Smooth muscle cell (in vitro differentiated cells): ENCODE results near the gene XIRP2. TPM values are rescaled to one million over a fixed set of nuclear protein-coding genes. Genes with fewer than 3 reads are reported as not detected.

Source experiments
- DNase-seq: peaks from one replicate; lab custom pipeline; 2025; ENCODE audit not compliant: unreplicated experiment; lab: John Stamatoyannopoulos, UW
- H2AFZ ChIP-seq: fragments of 200-600 bp; sonication (generic); 2 replicates; pipeline ENCODE4 v1.6.0; 2016; ENCODE audit warnings: antibody characterized with exemption, low read depth, mild to moderate bottlenecking
- H3F3A ChIP-seq: fragments of 200-600 bp; sonication (generic); 2 replicates; pipeline ENCODE4 v1.6.0; 2017; ENCODE audit warnings: antibody characterized with exemption, low read depth
- H3K27ac ChIP-seq: fragments of 200-600 bp; sonication (generic); 2 replicates; pipeline ENCODE4 v1.5.1; 2016; ENCODE audit warnings: low read depth, mild to moderate bottlenecking
- H3K27me3 ChIP-seq: fragments of 200-600 bp; sonication (generic); 2 replicates; pipeline ENCODE4 v1.6.1; 2016; ENCODE audit warnings: low read depth, mild to moderate bottlenecking
- H3K36me3 ChIP-seq: fragments of 200-600 bp; sonication (generic); 2 replicates; pipeline ENCODE4 v1.5.1; 2016; ENCODE audit warnings: low read depth
- H3K4me1 ChIP-seq: fragments of 200-600 bp; sonication (generic); 2 replicates; pipeline ENCODE4 v1.5.1; 2016; ENCODE audit warnings: low read depth
- H3K4me2 ChIP-seq: fragments of 200-600 bp; sonication (generic); 2 replicates; pipeline ENCODE4 v1.6.0; 2016; ENCODE audit warnings: mild to moderate bottlenecking
- H3K4me3 ChIP-seq: fragments of 200-600 bp; sonication (generic); 2 replicates; pipeline ENCODE4 v1.5.1; 2016; ENCODE audit warnings: mild to moderate bottlenecking
- H3K79me2 ChIP-seq: fragments of 200-600 bp; sonication (generic); 2 replicates; pipeline ENCODE4 v1.6.0; 2016; ENCODE audit warnings: low read depth, mild to moderate bottlenecking
- H3K9ac ChIP-seq: fragments of 200-600 bp; sonication (generic); 2 replicates; pipeline ENCODE4 v1.6.0; 2016; ENCODE audit warnings: low read depth
- H3K9me3 ChIP-seq: fragments of 200-600 bp; sonication (generic); replicated peaks from 2 replicates; pipeline ENCODE4 v1.5.1; 2016; ENCODE audit warnings: low read depth
- H4K20me1 ChIP-seq: fragments of 200-600 bp; sonication (generic); 2 replicates; pipeline ENCODE4 v1.6.0; 2016; ENCODE audit warnings: low read depth
- CTCF ChIP-seq: fragments of 200-600 bp; sonication (generic); IDR thresholded peaks from 2 replicates; pipeline ENCODE4 v1.5.1; 2017; ENCODE audit warnings: borderline replicate concordance, mild to moderate bottlenecking, antibody characterized with exemption; ENCODE audit not compliant: insufficient read depth, poor library complexity, severe bottlenecking
- WGBS: methylation state at CpG from one replicate; pipeline ENCODE4 v1.1.7; 2016; ENCODE audit warnings: low lambda C conversion rate; 5-methylcytosine and 5-hydroxymethylcytosine counted together
- polyA plus RNA-seq: library from polyadenylated mRNA; unstranded; fragments of >200 nt; fragmentation: Nextera tagmentation; extraction: Ambion mirVana; gene quantifications from 2 replicates; pipeline ENCODE4 v1.2.1, GENCODE V29; 2016
- total RNA-seq: library from RNA; depleted of rRNA; stranded (reverse); fragments of >200 nt; gene quantifications from 2 replicates; pipeline ENCODE4 v1.2.3, GENCODE V29; 2014

The XIRP2 gene
- total and polyA plus RNA-seq, 2 experiments from 2014 or later, result not detected

GRCh38 chr2:167183931-167184330 lies 295.7 kb downstream of the XIRP2 start:
- H3K79me2 ChIP-seq, result no peaks in the 10 kb centered on the region
- H3K36me3 ChIP-seq, result no peaks in the 10 kb centered on the region
- no peak overlapping the region for H3K27ac ChIP-seq
- no peak for TF ChIP-seq CTCF
- no peak overlapping the region for H3K4me3 ChIP-seq
- WGBS, result 88% methylated on average over 3 of the region's 3 CpGs
- no peaks in the 10 kb centered on the region for H4K20me1 ChIP-seq
- H3K27me3 ChIP-seq, result no peaks in the 10 kb centered on the region
- no peak overlapping the region for H3K4me2 ChIP-seq
- H3F3A ChIP-seq, result no peaks in the 10 kb centered on the region
- DNase-seq, result no peak
- H3K4me1 ChIP-seq, result no peaks in the 10 kb centered on the region
- no peaks in the 10 kb centered on the region for H3K9me3 ChIP-seq
- H3K9ac ChIP-seq, result no peak overlapping the region
- no peak overlapping the region for H2AFZ ChIP-seq

GRCh38 chr2:167186465-167186864 lies 298.2 kb downstream of the XIRP2 start:
- Histone ChIP-seq H2AFZ (no peak overlapping the region), H3K4me3 (no peak overlapping the region), H3K36me3 (no peaks in the 10 kb centered on the region), H3F3A (no peaks in the 10 kb centered on the region), H3K4me2 (no peak overlapping the region), H3K4me1 (no peaks in the 10 kb centered on the region), H3K27me3 (no peaks in the 10 kb centered on the region), H4K20me1 (no peaks in the 10 kb centered on the region), H3K9me3 (no peaks in the 10 kb centered on the region), H3K79me2 (no peaks in the 10 kb centered on the region), H3K27ac (no peak overlapping the region), H3K9ac (no peak overlapping the region)
- WGBS, result 81% methylated on average over 2 of the region's 2 CpGs
- TF ChIP-seq CTCF, result no peak
- no peak for DNase-seq

DNA sequence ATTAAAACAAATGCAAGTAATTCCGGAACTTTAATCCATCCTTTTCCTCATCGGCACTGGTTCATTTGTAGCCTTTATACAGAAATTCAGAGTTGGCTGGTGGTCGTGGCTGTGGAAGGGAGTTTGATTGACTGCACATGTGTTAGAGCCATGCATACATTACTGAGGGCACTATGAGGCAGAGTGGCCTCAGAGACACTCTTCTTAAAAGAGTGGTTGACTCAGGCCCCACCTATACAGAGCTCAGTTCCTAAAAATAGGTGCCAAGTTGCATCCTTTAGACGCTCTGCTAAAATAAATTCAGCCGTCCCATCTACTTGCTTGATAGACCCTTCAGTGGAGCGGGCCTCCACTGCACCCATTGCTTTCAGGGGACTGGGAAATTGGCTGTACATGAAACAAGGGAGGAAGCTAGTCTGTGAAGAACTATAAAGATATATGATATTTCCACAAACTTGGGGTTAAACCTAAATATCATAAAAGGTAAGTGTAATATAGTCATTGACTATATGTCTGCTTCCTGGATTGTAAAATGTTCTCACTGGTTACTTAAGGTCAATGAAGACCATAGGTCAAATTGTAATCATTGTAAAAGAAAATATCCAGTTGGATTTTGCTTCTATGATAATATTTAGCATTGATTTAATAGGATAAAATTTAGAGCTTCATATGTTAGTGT lies 298.9 kb downstream of the XIRP2 start:
- Histone ChIP-seq H3K27ac (no peak overlapping the region), H3K27me3 (no peaks in the 10 kb centered on the region), H3K4me1 (no peaks in the 10 kb centered on the region), H3K4me2 (no peak overlapping the region), H3K36me3 (no peaks in the 10 kb centered on the region), H3K4me3 (no peak overlapping the region), H3F3A (no peaks in the 10 kb centered on the region), H3K79me2 (no peaks in the 10 kb centered on the region), H4K20me1 (no peaks in the 10 kb centered on the region), H3K9ac (no peak overlapping the region), H2AFZ (no peak overlapping the region), H3K9me3 (no peaks in the 10 kb centered on the region)
- DNase-seq, result no peak
- 89% methylated on average over 6 of the region's 6 CpGs for WGBS
- no peak for TF ChIP-seq CTCF
